ENCODE data around the gene FSD1.

FSD1 gene

DNA sequence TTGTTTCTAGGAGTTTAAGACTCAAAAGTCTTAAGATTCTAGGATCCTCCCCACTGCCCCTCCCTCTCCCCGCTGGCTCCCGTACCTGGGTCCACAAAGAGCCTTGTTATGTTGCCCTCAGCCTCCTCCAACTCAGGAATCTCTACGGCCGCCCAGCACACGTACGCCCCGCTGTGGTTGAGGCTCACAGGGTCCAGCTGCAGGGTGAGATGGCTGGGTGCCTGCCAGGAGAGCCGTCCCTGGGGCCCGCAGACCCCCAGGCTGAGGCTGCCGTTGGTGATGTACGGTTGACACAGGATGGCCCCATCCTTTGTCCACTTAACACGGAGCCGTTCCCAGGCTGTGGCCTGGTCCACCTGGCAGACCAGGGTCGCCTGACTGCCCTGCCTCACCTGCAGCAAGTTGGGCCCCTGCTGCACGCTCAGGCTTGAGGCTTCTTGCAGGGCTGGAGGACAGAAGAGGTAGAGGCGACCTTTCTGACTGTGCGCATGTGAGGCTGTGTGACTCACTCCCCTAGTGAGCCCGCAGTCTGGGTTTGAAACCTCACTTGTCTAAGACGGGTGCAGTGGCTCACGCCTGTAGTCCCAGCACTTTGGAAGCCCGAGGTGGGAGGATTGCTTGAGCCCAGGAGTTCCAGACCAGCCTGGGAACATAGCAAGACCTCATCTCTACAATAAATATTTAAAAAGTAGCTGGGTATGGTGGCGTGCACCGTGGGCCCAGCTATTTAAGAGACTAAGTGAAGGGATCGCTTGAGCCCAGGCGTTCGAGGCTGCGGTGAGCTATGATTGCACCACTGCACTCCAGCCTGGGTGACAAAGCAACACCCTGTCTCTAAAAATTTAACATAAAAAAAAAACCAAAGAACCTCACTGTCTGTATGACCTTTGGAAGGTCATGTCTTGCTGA is 6.2 kb upstream of the FSD1 start:
- TF ChIP-seq, protein P1, sequence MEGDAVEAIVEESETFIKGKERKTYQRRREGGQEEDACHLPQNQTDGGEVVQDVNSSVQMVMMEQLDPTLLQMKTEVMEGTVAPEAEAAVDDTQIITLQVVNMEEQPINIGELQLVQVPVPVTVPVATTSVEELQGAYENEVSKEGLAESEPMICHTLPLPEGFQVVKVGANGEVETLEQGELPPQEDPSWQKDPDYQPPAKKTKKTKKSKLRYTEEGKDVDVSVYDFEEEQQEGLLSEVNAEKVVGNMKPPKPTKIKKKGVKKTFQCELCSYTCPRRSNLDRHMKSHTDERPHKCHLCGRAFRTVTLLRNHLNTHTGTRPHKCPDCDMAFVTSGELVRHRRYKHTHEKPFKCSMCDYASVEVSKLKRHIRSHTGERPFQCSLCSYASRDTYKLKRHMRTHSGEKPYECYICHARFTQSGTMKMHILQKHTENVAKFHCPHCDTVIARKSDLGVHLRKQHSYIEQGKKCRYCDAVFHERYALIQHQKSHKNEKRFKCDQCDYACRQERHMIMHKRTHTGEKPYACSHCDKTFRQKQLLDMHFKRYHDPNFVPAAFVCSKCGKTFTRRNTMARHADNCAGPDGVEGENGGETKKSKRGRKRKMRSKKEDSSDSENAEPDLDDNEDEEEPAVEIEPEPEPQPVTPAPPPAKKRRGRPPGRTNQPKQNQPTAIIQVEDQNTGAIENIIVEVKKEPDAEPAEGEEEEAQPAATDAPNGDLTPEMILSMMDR (IDR thresholded peaks at IDR 0.05; ENCODE audit: control insufficient read depth, extremely low read depth, insufficient read depth) = no peak
- DNase-seq (ENCODE audit: low read depth) = no peak
- no peak overlapping the region for H3K4me3 ChIP-seq (ENCODE audit: low read depth, low read length)

DNA sequence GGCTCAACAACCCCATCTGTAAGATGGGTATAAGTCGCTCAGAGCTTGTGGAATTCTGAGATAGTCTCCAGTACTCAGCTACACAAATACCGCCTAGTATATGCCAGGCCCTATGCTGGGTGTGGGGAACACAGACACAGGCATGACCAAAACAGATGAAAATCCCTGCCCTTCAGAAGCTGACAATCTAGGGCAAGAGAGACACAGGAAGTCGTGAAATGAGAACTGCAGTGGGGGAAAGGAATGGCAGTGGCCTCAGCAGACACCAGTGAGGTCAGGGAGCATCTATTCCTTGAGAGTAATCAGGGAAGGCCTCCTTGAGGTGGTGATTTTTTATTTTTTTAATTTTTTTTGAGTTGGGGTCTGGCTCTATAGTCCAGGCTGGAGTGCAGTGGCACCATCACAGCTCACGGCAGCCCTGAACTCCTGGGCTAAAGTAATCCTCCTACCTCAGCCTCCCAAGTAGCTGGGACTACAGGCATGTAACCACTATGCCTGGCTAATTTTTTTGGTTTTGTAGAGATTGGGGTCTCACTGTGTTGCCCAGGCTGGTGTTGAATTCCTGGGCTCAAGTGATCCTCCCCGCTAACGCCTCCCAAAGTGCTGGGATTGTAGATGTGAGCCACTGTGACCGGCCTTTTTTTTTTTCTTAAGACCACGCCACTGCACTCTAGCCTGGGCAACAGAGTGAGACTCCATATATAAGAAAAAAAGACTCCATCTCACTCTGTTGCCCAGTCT is 5.4 kb upstream of the FSD1 start:
- no peak overlapping the region for H3K4me3 ChIP-seq (ENCODE audit: low read depth, low read length)
- DNase-seq (ENCODE audit: low read depth) = no peak
- TF ChIP-seq, protein P1 (IDR thresholded peaks at IDR 0.05; ENCODE audit: control insufficient read depth, extremely low read depth, insufficient read depth) = no peak

DNA sequence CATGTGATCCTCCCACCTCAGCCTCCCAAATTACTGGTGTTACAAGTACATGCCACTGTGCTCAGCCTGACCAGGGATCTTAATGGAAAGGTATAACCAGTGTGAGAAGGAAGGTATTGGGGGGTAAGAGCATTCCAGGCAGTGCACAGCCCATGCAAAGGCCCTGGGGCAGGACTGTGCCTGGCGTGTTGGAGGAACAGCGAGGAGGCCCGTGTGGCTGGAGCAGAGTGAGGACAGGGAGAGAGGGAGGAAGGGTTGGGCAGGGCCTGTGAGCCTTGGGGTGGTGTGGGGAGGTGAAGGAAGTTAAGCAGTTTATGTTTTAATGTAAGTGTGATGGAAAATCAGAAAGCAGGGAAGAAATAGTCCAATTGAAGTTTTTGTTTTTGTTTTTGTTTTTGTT is 3.8 kb upstream of the FSD1 start:
- H3K4me3 ChIP-seq (ENCODE audit: low read depth, low read length) = no peak overlapping the region
- DNase-seq (ENCODE audit: low read depth) = no peak
- TF ChIP-seq, protein P1 (IDR thresholded peaks at IDR 0.05; ENCODE audit: control insufficient read depth, extremely low read depth, insufficient read depth) = no peak

DNA sequence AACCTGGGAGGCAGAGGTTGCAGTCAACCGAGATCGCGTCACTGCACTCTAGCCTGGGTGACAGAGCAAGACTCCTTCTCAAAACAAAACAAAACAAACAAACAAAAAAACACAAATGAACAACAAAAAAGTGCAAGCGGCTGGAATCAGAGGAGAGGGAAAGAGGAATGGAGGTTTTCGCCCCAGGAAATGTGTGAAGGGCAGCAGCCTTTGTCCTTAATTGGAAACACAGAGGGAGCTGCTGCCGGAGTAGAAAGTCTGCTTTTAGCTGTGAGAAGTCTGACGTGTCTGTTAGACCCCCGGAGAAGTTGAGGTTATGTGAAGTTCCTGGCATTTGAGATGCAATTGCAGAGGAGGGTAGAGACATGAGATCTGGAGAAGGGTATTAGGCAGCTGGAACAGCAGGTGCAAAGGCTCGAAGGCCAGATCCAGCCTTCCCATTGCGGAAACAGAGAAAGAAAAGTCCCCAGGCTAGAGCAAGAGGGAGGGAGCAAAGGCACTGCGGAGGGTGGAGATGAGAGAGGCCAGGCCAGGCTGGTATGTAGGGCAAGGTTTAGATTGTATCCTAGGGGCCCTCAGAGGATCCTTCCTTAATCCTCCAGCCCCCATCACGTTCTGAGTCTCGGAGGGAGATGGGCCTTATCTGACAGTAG is 2.7 kb upstream of the FSD1 start:
- TF ChIP-seq, protein P1 (IDR thresholded peaks at IDR 0.05; ENCODE audit: control insufficient read depth, extremely low read depth, insufficient read depth) = no peak
- no peak overlapping the region for H3K4me3 ChIP-seq (ENCODE audit: low read depth, low read length)
- no peak for DNase-seq (ENCODE audit: low read depth)

DNA sequence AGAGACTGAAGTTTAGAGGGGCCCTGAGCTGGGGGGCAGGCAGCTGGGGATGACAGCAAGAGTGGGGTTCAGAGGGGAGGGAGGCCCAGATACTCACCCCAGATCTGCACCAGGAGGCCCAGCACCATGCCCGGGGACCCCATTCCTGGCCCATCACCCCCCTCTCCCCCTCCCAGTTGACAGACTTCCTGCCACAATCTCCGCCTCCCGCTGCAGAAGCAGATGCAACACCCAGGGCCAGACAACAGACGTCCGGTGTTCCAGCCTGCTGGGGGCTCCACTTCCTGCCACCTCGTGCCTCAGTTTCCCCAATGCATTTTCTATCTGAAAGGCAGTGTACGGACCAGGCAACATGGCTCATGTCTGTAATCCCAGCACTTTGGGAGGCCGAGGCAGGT is 2.2 kb upstream of the FSD1 start, which contains the start of gene TMIGD2:
TSS of gene TMIGD2 (minus strand) at position 147 of the 398 bp plus-strand sequence. CDS start at position 143, 4 bp downstream.
- TF ChIP-seq, protein P1 (IDR thresholded peaks at IDR 0.05; ENCODE audit: control insufficient read depth, extremely low read depth, insufficient read depth) = no peak
- H3K4me3 ChIP-seq (ENCODE audit: low read depth, low read length) = no peak within 1 kb of the TSS
- DNase-seq (ENCODE audit: low read depth) = no peak

DNA sequence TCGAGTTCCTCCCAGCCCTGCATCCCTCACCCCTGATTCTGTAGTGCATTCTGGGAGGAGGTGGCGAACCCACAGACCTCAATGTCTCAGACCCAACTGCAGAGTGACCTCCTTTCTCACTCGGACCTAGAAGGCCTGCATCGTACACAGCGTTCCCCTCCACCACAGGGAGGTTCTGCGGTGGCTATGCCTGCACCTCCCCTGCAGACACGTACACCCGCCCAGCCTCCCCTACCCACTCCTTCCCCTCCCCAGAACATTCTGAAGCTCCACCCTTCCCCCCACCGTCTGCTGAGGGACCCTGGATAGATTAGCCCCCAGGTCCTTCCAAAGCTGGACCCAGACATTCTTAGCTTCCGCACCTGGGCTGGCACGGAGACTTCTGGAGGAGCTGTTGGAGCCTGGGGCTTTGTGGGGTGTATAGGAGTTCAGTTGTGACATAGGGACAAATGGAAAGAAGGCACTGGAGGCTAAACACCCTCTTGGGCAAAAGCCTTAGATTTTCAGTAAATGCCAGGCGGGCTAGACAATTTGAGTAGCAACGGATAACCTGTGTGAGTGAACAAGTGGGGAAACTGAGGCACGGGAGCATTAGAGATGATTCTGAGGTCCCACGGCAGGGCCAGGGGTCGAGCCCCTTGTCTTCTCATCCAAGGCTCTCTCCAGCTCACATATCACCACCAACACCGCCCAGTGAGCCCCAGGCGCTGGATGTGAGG is 420 bp upstream of the FSD1 start:
- TF ChIP-seq, protein P1 (IDR thresholded peaks at IDR 0.05; ENCODE audit: control insufficient read depth, extremely low read depth, insufficient read depth) = no peak
- no peak for DNase-seq (ENCODE audit: low read depth)
- no peak overlapping the region for H3K4me3 ChIP-seq (ENCODE audit: low read depth, low read length)

Measured in LNCaP clone FGC (cell line).